ENCODE results near the gene CACNA2D1. TPM values are rescaled to one million over a fixed set of nuclear protein-coding genes. Genes with fewer than 3 reads are reported as not detected.
A peak's percentile ranks its signal among the peaks of the same experiment; 100 is the strongest.

The CACNA2D1 gene
- total and polyA plus RNA-seq, 4 donors: 4.5 to 40.7 (median 24.3) TPM

GRCh38 chr7:82067628-82068264, 375.8 kb downstream of the CACNA2D1 start:
- intact Hi-C loops (cut with DNase I): no loop called here
- H3K9me3 ChIP-seq (ENCODE audit: control insufficient read depth, low read length): no peaks in the 10 kb centered on the region
- no peaks in the 10 kb centered on the region for H3K4me1 ChIP-seq (ENCODE audit: control insufficient read depth in 1 of 2, insufficient read depth in 2 of 2, low read length in 2 of 2)
- H3K36me3 ChIP-seq (ENCODE audit: control insufficient read depth in 1 of 2, insufficient read depth in 2 of 2, low read length in 1 of 2): no peaks in the 10 kb centered on the region
- no peaks in the 10 kb centered on the region for H3K27me3 ChIP-seq (ENCODE audit: control insufficient read depth in 1 of 2, insufficient read depth in 2 of 2, low read length in 1 of 2)
- no peak overlapping the region for H3K27ac ChIP-seq (ENCODE audit: low read depth in 1 of 2, low read length in 2 of 2)
- DNase-seq (no peak), ATAC-seq (ENCODE audit: low FRiP score) (no peak)
- WGBS, 2 donors: 92 to 93% methylated on average over 2 of the region's 2 CpGs
- no peak overlapping the region for H3K4me3 ChIP-seq (ENCODE audit: low read length in 2 of 2)

- H3K36me3 ChIP-seq (ENCODE audit: control insufficient read depth in 1 of 2, insufficient read depth in 2 of 2, low read length in 1 of 2): no peaks in the 10 kb centered on the region
- 91 to 93% methylated on average over 1 of the region's 1 CpG for WGBS, 2 donors
- no peak overlapping the region for H3K27ac ChIP-seq (ENCODE audit: low read depth in 1 of 2, low read length in 2 of 2)
- ATAC-seq (ENCODE audit: low FRiP score) (no peak), DNase-seq (no peak)
- no peak overlapping the region for H3K4me3 ChIP-seq (ENCODE audit: low read length in 2 of 2)
- intact Hi-C loops (cut with DNase I): loop anchor here in 1 of 2 donors (10.0 kb wide), 1 partner anchor 177 kb away; no protein-coding TSS in a partner anchor
- no peaks in the 10 kb centered on the region for H3K4me1 ChIP-seq (ENCODE audit: control insufficient read depth in 1 of 2, insufficient read depth in 2 of 2, low read length in 2 of 2)
- no peaks in the 10 kb centered on the region for H3K27me3 ChIP-seq (ENCODE audit: control insufficient read depth in 1 of 2, insufficient read depth in 2 of 2, low read length in 1 of 2)
- H3K9me3 ChIP-seq (ENCODE audit: control insufficient read depth, low read length): no peaks in the 10 kb centered on the region
Observed at GRCh38 chr7:82057476-82057875, 386.1 kb downstream of the CACNA2D1 start.

- 96 to 98% methylated on average over 2 of the region's 2 CpGs for WGBS, 2 donors
- no peaks in the 10 kb centered on the region for H3K9me3 ChIP-seq (ENCODE audit: control insufficient read depth, low read length)
- no peaks in the 10 kb centered on the region for H3K36me3 ChIP-seq (ENCODE audit: control insufficient read depth in 1 of 2, insufficient read depth in 2 of 2, low read length in 1 of 2)
- no peaks in the 10 kb centered on the region for H3K27me3 ChIP-seq (ENCODE audit: control insufficient read depth in 1 of 2, insufficient read depth in 2 of 2, low read length in 1 of 2)
- H3K27ac ChIP-seq (ENCODE audit: low read depth in 1 of 2, low read length in 2 of 2): no peak overlapping the region
- no peak overlapping the region for H3K4me3 ChIP-seq (ENCODE audit: low read length in 2 of 2)
- DNase-seq: no peak
- intact Hi-C loops (cut with DNase I): loop anchor here in 1 of 2 donors (10.0 kb wide), 1 partner anchor 179 kb away; no protein-coding TSS in a partner anchor
- no peak for ATAC-seq (ENCODE audit: low FRiP score)
- no peaks in the 10 kb centered on the region for H3K4me1 ChIP-seq (ENCODE audit: control insufficient read depth in 1 of 2, insufficient read depth in 2 of 2, low read length in 2 of 2)
Observed at GRCh38 chr7:82056282-82056681, 387.3 kb downstream of the CACNA2D1 start.

- DNase-seq (no peak), ATAC-seq (ENCODE audit: low FRiP score) (no peak)
- no peak overlapping the region for H3K27ac ChIP-seq (ENCODE audit: low read depth in 1 of 2, low read length in 2 of 2)
- intact Hi-C loops (cut with DNase I): loop anchor here in 1 of 2 donors (10.0 kb wide), 1 partner anchor 180 kb away; no protein-coding TSS in a partner anchor
- H3K36me3 ChIP-seq (ENCODE audit: control insufficient read depth in 1 of 2, insufficient read depth in 2 of 2, low read length in 1 of 2): no peaks in the 10 kb centered on the region
- WGBS, 2 donors: 89 to 97% methylated on average over 1 of the region's 1 CpG
- H3K9me3 ChIP-seq (ENCODE audit: control insufficient read depth, low read length): no peaks in the 10 kb centered on the region
- no peak overlapping the region for H3K4me3 ChIP-seq (ENCODE audit: low read length in 2 of 2)
- H3K4me1 ChIP-seq (ENCODE audit: control insufficient read depth in 1 of 2, insufficient read depth in 2 of 2, low read length in 2 of 2): no peaks in the 10 kb centered on the region
- H3K27me3 ChIP-seq (ENCODE audit: control insufficient read depth in 1 of 2, insufficient read depth in 2 of 2, low read length in 1 of 2): no peaks in the 10 kb centered on the region
Observed at GRCh38 chr7:82054544-82054943, 389.0 kb downstream of the CACNA2D1 start.

- Histone ChIP-seq H3K9me3 (ENCODE audit: control insufficient read depth, low read length) (no peaks in the 10 kb centered on the region), H3K4me3 (ENCODE audit: low read length in 2 of 2) (no peak overlapping the region), H3K4me1 (ENCODE audit: control insufficient read depth in 1 of 2, insufficient read depth in 2 of 2, low read length in 2 of 2) (no peaks in the 10 kb centered on the region), H3K36me3 (ENCODE audit: control insufficient read depth in 1 of 2, insufficient read depth in 2 of 2, low read length in 1 of 2) (no peaks in the 10 kb centered on the region), H3K27me3 (ENCODE audit: control insufficient read depth in 1 of 2, insufficient read depth in 2 of 2, low read length in 1 of 2) (no peaks in the 10 kb centered on the region), H3K27ac (ENCODE audit: low read depth in 1 of 2, low read length in 2 of 2) (no peak overlapping the region)
- intact Hi-C loops (cut with DNase I): loop anchor here in 1 of 2 donors (10.0 kb wide), 1 partner anchor 181 kb away; no protein-coding TSS in a partner anchor
- ATAC-seq (ENCODE audit: low FRiP score) (no peak), DNase-seq (no peak)
- WGBS, 2 donors: 94 to 98% methylated on average over 3 of the region's 3 CpGs
Observed at GRCh38 chr7:82053453-82054032, 390.0 kb downstream of the CACNA2D1 start.

GRCh38 chr7:82051601-82052000, 392.0 kb downstream of the CACNA2D1 start:
- Histone ChIP-seq H3K4me1 (ENCODE audit: control insufficient read depth in 1 of 2, insufficient read depth in 2 of 2, low read length in 2 of 2) (no peaks in the 10 kb centered on the region), H3K27me3 (ENCODE audit: control insufficient read depth in 1 of 2, insufficient read depth in 2 of 2, low read length in 1 of 2) (no peaks in the 10 kb centered on the region), H3K4me3 (ENCODE audit: low read length in 2 of 2) (no peak overlapping the region), H3K36me3 (ENCODE audit: control insufficient read depth in 1 of 2, insufficient read depth in 2 of 2, low read length in 1 of 2) (no peaks in the 10 kb centered on the region), H3K9me3 (ENCODE audit: control insufficient read depth, low read length) (no peaks in the 10 kb centered on the region), H3K27ac (ENCODE audit: low read depth in 1 of 2, low read length in 2 of 2) (no peak overlapping the region)
- 68 to 71% methylated on average over 2 of the region's 2 CpGs for WGBS, 2 donors
- intact Hi-C loops (cut with DNase I): loop anchor here in 1 of 2 donors (10.0 kb wide), 1 partner anchor 183 kb away; no protein-coding TSS in a partner anchor
- ATAC-seq (ENCODE audit: low FRiP score): no peak
- DNase-seq: no peak

- no peaks in the 10 kb centered on the region for H3K9me3 ChIP-seq (ENCODE audit: control insufficient read depth, low read length)
- no peaks in the 10 kb centered on the region for H3K36me3 ChIP-seq (ENCODE audit: control insufficient read depth in 1 of 2, insufficient read depth in 2 of 2, low read length in 1 of 2)
- WGBS, 2 donors: 67 to 75% methylated on average over 4 of the region's 4 CpGs
- no peaks in the 10 kb centered on the region for H3K27me3 ChIP-seq (ENCODE audit: control insufficient read depth in 1 of 2, insufficient read depth in 2 of 2, low read length in 1 of 2)
- no peak overlapping the region for H3K27ac ChIP-seq (ENCODE audit: low read depth in 1 of 2, low read length in 2 of 2)
- H3K4me3 ChIP-seq (ENCODE audit: low read length in 2 of 2): no peak overlapping the region
- no peaks in the 10 kb centered on the region for H3K4me1 ChIP-seq (ENCODE audit: control insufficient read depth in 1 of 2, insufficient read depth in 2 of 2, low read length in 2 of 2)
- DNase-seq: no peak
- intact Hi-C loops (cut with DNase I): loop anchor here in 1 of 2 donors (10.0 kb wide), 1 partner anchor 184 kb away; no protein-coding TSS in a partner anchor
- no peak for ATAC-seq (ENCODE audit: low FRiP score)
Observed at GRCh38 chr7:82050792-82051191, 392.8 kb downstream of the CACNA2D1 start.

- intact Hi-C loops (cut with DNase I): loop anchor here (5.0 to 10.0 kb wide), 3 partner anchors 185 to 522 kb away; no protein-coding TSS in a partner anchor
- Histone ChIP-seq H3K27ac (ENCODE audit: low read depth in 1 of 2, low read length in 2 of 2) (no peak overlapping the region), H3K4me1 (ENCODE audit: control insufficient read depth in 1 of 2, insufficient read depth in 2 of 2, low read length in 2 of 2) (no peaks in the 10 kb centered on the region)
Observed at GRCh38 chr7:82049891-82050533, 393.6 kb downstream of the CACNA2D1 start.

More at GRCh38 chr7:82049891-82050533, 393.6 kb downstream of the CACNA2D1 start:
- WGBS, 2 donors: 77 to 79% methylated on average over 1 of the region's 1 CpG
- no peaks in the 10 kb centered on the region for H3K27me3 ChIP-seq (ENCODE audit: control insufficient read depth in 1 of 2, insufficient read depth in 2 of 2, low read length in 1 of 2)
- DNase-seq (no peak), ATAC-seq (ENCODE audit: low FRiP score) (peak; percentile 38)
- no peak overlapping the region for H3K4me3 ChIP-seq (ENCODE audit: low read length in 2 of 2)
- no peaks in the 10 kb centered on the region for H3K36me3 ChIP-seq (ENCODE audit: control insufficient read depth in 1 of 2, insufficient read depth in 2 of 2, low read length in 1 of 2)
- H3K9me3 ChIP-seq (ENCODE audit: control insufficient read depth, low read length): no peaks in the 10 kb centered on the region
